HFFc6 (cell line): ENCODE data around the gene ARHGAP24. TPM values are rescaled to one million over a fixed set of nuclear protein-coding genes. Genes with fewer than 3 reads are reported as not detected.
A peak's percentile ranks its signal among the peaks of the same experiment; 100 is the strongest.

Experiments
- DNase-seq: peaks from one replicate; pipeline ENCODE4 v3.0.0-alpha.2; 2018
- H3K27ac Mint-ChIP-seq: 2 replicates; pipeline ENCODE4 v1.8.0; 2020; ENCODE audit warnings: mild to moderate bottlenecking, mixed read lengths
- H3K27me3 Mint-ChIP-seq: 2 replicates; pipeline ENCODE4 v1.8.0; 2021; ENCODE audit warnings: mild to moderate bottlenecking, moderate library complexity, mixed read lengths; ENCODE audit not compliant: insufficient read depth
- H3K36me3 Mint-ChIP-seq: 2 replicates; pipeline ENCODE4 v1.8.0; 2021; ENCODE audit warnings: low read depth, mixed read lengths
- H3K4me1 Mint-ChIP-seq: 2 replicates; pipeline ENCODE4 v1.8.0; 2020; ENCODE audit warnings: low read depth, mixed read lengths
- H3K4me3 Mint-ChIP-seq: 2 replicates; pipeline ENCODE4 v1.8.0; 2020; ENCODE audit warnings: mild to moderate bottlenecking, moderate library complexity, mixed read lengths
- H3K9me3 Mint-ChIP-seq: 2 replicates; pipeline ENCODE4 v1.8.0; 2020; ENCODE audit warnings: mild to moderate bottlenecking, mixed read lengths
- CTCF ChIP-seq: fragments of 200-600 bp; sonication (generic); IDR thresholded peaks from 2 replicates; pipeline ENCODE4 v1.5.0; 2021; ENCODE audit warnings: antibody characterized with exemption, mild to moderate bottlenecking
- total RNA-seq, 6 experiments: library from RNA; stranded (reverse); fragmentation: NEBNext Ultra II Directional; extraction: Animal tissue kit (Norgen Biotek cat#: 25700); gene quantifications; 2 replicates in 1 of 6; 3 replicates in 5 of 6; pipeline ENCODE4 v1.2.3, GENCODE V29; 2021

The ARHGAP24 gene
- total RNA-seq, 6 experiments from 2014 or later: 13.6 to 28.3 (median 15.2) TPM

- H3K4me3 Mint-ChIP-seq: no peak overlapping the region
- H3K36me3 Mint-ChIP-seq: no peaks in the 10 kb centered on the region
- H3K9me3 Mint-ChIP-seq: no peaks in the 10 kb centered on the region
- no peak overlapping the region for H3K27ac Mint-ChIP-seq
- TF ChIP-seq CTCF: no peak
- no peaks in the 10 kb centered on the region for H3K27me3 Mint-ChIP-seq
- no peak for DNase-seq
- H3K4me1 Mint-ChIP-seq: peaks cover 48% of the 10 kb centered on the region
Measured at GRCh38 chr4:85767649-85768048, 292.7 kb downstream of the ARHGAP24 start.

- TF ChIP-seq CTCF: no peak
- no peak for DNase-seq
- Mint-ChIP-seq H3K9me3 (no peaks in the 10 kb centered on the region), H3K27ac (no peak overlapping the region), H3K4me3 (no peak overlapping the region), H3K4me1 (peaks cover 44% of the 10 kb centered on the region), H3K27me3 (no peaks in the 10 kb centered on the region), H3K36me3 (no peaks in the 10 kb centered on the region)
Measured at GRCh38 chr4:85769009-85769408, 294.1 kb downstream of the ARHGAP24 start.

GRCh38 chr4:85772470-85772869 is 297.5 kb downstream of the ARHGAP24 start:
- peak; percentile 73 for DNase-seq

GRCh38 chr4:85773372-85773771 is 298.4 kb downstream of the ARHGAP24 start:
- Mint-ChIP-seq H3K4me3 (no peak overlapping the region), H3K9me3 (no peaks in the 10 kb centered on the region), H3K4me1 (peaks cover 67% of the 10 kb centered on the region)

More at GRCh38 chr4:85772470-85772869, 297.5 kb downstream of the ARHGAP24 start:
- Mint-ChIP-seq H3K36me3 (0 out of 2 replicates have a peak, but pooled peaks cover 4% of the 10 kb centered on the region), H3K9me3 (no peaks in the 10 kb centered on the region), H3K4me1 (peaks cover 62% of the 10 kb centered on the region), H3K27me3 (no peaks in the 10 kb centered on the region), H3K4me3 (no peak overlapping the region), H3K27ac (peak overlapping the region; percentile 68)
- no peak for TF ChIP-seq CTCF

GRCh38 chr4:85774000-85774399 is 299.1 kb downstream of the ARHGAP24 start:
- DNase-seq: no peak
- Mint-ChIP-seq H3K4me1 (peaks cover 64% of the 10 kb centered on the region), H3K36me3 (0 out of 2 replicates have a peak, but pooled peaks cover 4% of the 10 kb centered on the region), H3K27me3 (no peaks in the 10 kb centered on the region), H3K9me3 (no peaks in the 10 kb centered on the region), H3K27ac (no peak overlapping the region; the same call in 1 of the 2 replicates), H3K4me3 (no peak overlapping the region)
- TF ChIP-seq CTCF: no peak

More at GRCh38 chr4:85773372-85773771, 298.4 kb downstream of the ARHGAP24 start:
- no peak for DNase-seq
- H3K27me3 Mint-ChIP-seq: no peaks in the 10 kb centered on the region
- no peak for TF ChIP-seq CTCF
- H3K27ac Mint-ChIP-seq: peak overlapping the region; percentile 68
- 0 out of 2 replicates have a peak, but pooled peaks cover 4% of the 10 kb centered on the region for H3K36me3 Mint-ChIP-seq
